ENCODE results near the gene EEF1A1.
"Not testable (repeated sequence)": the region's sequence is repeated elsewhere in the genome, so short reads cannot be mapped to it uniquely, and the experiment has no call there.

Gene EEF1A1

DNA sequence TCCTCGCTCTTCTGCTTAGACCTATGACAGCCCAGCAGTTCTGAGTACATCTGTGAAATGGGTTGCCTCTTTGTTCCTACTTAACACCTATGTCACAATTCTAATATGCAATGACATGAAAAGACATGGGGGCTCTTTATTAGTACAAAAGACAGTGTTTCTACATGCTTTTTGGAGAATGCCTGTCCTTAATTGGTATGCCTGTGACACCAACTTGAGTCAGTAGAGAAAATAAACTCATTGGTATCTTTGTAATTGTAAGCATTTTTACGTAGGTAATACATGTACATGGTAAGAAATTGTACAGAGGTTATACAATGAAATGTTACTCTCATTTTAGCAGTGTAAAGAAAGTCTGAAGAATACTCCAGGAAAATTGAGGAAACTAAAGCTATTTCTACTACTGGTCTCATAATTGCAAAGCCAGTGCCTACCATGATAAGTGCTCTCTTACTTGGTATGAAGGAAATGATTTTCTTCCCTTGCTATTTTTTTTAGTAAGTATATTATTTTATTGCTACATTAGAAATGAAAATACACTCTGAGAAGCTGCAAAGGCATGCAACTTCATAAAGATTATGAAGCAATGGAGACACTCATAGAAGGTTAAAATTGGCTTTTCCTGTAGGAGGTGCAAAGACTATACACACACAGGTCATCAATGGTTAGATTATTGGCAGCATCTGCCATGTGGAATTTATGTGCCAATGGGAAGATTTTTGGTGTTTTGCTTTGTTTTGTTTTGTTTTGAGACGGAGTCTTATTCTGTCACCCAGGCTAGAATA lies 4.9 kb upstream of the EEF1A1 start:
- DNase-seq (ENCODE audit: insufficient read length) (no peak), FAIRE-seq (no peak)
- no peak for TF ChIP-seq POLR2AphosphoS5 (IDR thresholded peaks at IDR 0.05; ENCODE audit: low read depth, low read length)
- TF ChIP-seq TAF1 (IDR thresholded peaks at IDR 0.05; ENCODE audit: borderline replicate concordance, low read depth, low read length), result no peak
- TF ChIP-seq POLR2A (IDR thresholded peaks at IDR 0.05; ENCODE audit: low read depth, low read length), result no peak

GRCh38 chr6:73523434-73524123 lies 2.7 kb upstream of the EEF1A1 start:
- FAIRE-seq, result peak; percentile 69
- peak; percentile 52 for DNase-seq (ENCODE audit: insufficient read length)
- peak; percentile 33; the same call in 1 of the 2 replicates for TF ChIP-seq TAF1 (IDR thresholded peaks at IDR 0.05; ENCODE audit: borderline replicate concordance, low read depth, low read length)
- TF ChIP-seq POLR2AphosphoS5 (IDR thresholded peaks at IDR 0.05; ENCODE audit: low read depth, low read length), result peak; percentile 87
- peak; percentile 90 for TF ChIP-seq POLR2A (IDR thresholded peaks at IDR 0.05; ENCODE audit: low read depth, low read length)

GRCh38 chr6:73521351-73521985 lies 636 bp upstream of the EEF1A1 start:
- DNase-seq (ENCODE audit: insufficient read length), result peak; percentile 23
- 0 out of 2 replicates have a peak, but pooled peaks have one; percentile 46 for TF ChIP-seq TAF1 (IDR thresholded peaks at IDR 0.05; ENCODE audit: borderline replicate concordance, low read depth, low read length)
- TF ChIP-seq POLR2AphosphoS5 (IDR thresholded peaks at IDR 0.05; ENCODE audit: low read depth, low read length), result no peak
- TF ChIP-seq POLR2A (IDR thresholded peaks at IDR 0.05; ENCODE audit: low read depth, low read length), result peak; percentile 69
- no peak for FAIRE-seq

DNA sequence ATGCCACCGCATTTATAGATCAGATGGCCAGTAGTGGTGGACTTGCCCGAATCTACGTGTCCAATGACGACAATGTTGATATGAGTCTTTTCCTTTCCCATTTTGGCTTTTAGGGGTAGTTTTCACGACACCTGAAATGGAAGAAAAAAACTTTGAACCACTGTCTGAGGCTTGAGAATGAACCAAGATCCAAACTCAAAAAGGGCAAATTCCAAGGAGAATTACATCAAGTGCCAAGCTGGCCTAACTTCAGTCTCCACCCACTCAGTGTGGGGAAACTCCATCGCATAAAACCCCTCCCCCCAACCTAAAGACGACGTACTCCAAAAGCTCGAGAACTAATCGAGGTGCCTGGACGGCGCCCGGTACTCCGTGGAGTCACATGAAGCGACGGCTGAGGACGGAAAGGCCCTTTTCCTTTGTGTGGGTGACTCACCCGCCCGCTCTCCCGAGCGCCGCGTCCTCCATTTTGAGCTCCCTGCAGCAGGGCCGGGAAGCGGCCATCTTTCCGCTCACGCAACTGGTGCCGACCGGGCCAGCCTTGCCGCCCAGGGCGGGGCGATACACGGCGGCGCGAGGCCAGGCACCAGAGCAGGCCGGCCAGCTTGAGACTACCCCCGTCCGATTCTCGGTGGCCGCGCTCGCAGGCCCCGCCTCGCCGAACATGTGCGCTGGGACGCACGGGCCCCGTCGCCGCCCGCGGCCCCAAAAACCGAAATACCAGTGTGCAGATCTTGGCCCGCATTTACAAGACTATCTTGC lies 725 bp downstream of the EEF1A1 start:
- DNase-seq (ENCODE audit: insufficient read length), result peak; percentile 31
- no peak for FAIRE-seq
- TF ChIP-seq TAF1 (IDR thresholded peaks at IDR 0.05; ENCODE audit: borderline replicate concordance, low read depth, low read length) (peak; percentile 56; the same call in 1 of the 2 replicates), POLR2AphosphoS5 (IDR thresholded peaks at IDR 0.05; ENCODE audit: low read depth, low read length) (peak; percentile 80), POLR2A (IDR thresholded peaks at IDR 0.05; ENCODE audit: low read depth, low read length) (peak; percentile 79)

- FAIRE-seq; DNase-seq (ENCODE audit: insufficient read length): not testable (repeated sequence)
- peak; percentile 51 for TF ChIP-seq POLR2AphosphoS5 (IDR thresholded peaks at IDR 0.05; ENCODE audit: low read depth, low read length)
Observed at GRCh38 chr6:73518982-73519881, 1.6 kb downstream of the EEF1A1 start.

DNA sequence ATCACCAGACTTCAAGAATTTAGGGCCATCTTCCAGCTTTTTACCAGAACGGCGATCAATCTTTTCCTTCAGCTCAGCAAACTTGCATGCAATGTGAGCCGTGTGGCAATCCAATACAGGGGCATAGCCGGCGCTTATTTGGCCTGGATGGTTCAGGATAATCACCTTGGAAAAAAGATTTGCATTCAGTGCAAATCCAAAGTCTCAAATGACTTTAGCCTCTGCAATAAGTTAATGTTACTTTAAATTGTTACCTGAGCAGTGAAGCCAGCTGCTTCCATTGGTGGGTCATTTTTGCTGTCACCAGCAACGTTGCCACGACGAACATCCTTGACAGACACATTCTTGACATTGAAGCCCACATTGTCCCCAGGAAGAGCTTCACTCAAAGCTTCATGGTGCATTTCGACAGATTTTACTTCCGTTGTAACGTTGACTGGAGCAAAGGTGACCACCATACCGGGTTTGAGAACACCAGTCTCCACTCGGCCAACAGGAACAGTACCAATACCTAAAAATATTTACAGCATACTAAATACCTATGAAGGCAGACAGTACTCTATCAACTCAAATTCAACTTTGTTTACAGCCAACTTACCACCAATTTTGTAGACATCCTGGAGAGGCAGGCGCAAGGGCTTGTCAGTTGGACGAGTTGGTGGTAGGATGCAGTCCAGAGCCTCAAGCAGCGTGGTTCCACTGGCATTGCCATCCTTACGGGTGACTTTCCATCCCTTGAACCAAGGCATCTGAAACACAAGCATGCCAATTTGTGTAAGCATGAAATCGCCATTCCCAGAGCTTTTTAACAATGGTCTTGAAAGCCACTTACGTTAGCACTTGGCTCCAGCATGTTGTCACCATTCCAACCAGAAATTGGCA lies 2.5 kb downstream of the EEF1A1 start:
- FAIRE-seq; DNase-seq (ENCODE audit: insufficient read length): not testable (repeated sequence)
- peak; percentile 77 for TF ChIP-seq POLR2AphosphoS5 (IDR thresholded peaks at IDR 0.05; ENCODE audit: low read depth, low read length)

DNA sequence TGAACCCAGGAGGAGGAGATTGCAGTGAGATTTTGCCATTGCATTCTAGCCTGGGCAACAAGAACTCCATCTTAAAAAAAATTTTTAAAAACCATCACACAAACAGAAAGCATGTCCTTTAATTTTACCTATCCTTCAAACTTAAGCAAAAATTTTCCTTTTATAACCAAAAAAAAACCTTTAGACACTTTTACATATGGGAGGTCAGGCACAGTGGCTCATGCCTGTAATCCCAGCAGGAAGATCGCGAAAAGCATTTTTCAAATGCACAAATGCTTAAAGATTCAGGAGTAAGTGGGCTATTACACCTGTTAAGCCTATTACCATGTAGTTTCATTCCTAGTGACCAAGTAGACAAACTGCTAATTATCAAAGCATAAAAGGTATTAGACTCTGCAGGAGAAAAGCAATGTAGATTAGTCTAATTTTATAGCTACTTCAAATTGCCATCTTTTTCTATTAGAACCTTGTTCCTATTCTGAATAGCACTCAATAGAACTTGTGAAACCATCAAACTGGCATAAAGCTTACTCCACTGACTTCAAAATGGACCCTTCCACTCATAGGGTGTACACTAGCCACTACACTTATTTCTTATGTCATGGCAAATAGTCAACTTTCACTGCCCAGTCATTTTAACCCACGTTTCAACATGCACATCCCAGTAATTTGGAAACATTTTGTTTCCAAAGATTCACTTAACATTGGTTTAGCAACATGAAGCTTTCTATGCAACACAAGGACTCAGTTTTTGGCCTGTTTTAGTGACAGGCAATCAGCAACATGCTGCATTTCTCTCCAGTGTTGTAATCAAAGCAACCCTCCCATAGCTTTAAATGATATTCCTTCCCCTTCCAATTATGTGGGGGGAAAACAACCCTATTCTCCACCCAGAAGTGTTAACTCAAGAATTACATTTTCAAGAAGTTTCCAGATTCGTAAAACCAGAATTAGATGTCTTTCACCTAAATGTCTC lies 4.0 kb downstream of the EEF1A1 start:
- peak; percentile 72 for TF ChIP-seq POLR2A (IDR thresholded peaks at IDR 0.05; ENCODE audit: low read depth, low read length)
- peak; percentile 84 for TF ChIP-seq POLR2AphosphoS5 (IDR thresholded peaks at IDR 0.05; ENCODE audit: low read depth, low read length)
- TF ChIP-seq TAF1 (IDR thresholded peaks at IDR 0.05; ENCODE audit: borderline replicate concordance, low read depth, low read length), result no peak
- FAIRE-seq, result no peak
- no peak for DNase-seq (ENCODE audit: insufficient read length)

DNA sequence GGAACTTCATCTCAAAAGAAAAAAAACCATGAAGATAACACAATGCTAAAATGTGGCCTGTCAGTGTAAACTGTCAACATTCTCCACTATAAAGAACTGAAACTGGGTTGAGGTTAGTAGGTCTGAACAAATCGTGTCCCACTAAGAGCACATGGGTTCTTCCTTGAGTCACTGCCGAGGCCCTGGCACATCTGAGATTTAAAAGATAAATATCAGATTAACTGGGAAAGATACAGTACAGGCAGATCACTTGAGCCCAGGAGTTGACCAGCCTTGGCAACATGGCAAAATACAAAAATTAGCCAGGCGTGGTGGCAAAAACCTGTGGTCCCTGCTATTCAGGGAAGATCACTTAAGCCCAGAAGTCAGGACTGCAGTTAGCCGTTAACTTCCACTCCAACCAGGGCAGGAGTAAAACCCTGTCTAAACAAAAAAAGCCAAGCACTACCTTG lies 5.6 kb downstream of the EEF1A1 start:
- no peak for DNase-seq (ENCODE audit: insufficient read length)
- peak; percentile 61 for FAIRE-seq
- TF ChIP-seq TAF1 (IDR thresholded peaks at IDR 0.05; ENCODE audit: borderline replicate concordance, low read depth, low read length) (no peak), POLR2A (IDR thresholded peaks at IDR 0.05; ENCODE audit: low read depth, low read length) (peak; percentile 84), POLR2AphosphoS5 (IDR thresholded peaks at IDR 0.05; ENCODE audit: low read depth, low read length) (peak; percentile 93)

DNA sequence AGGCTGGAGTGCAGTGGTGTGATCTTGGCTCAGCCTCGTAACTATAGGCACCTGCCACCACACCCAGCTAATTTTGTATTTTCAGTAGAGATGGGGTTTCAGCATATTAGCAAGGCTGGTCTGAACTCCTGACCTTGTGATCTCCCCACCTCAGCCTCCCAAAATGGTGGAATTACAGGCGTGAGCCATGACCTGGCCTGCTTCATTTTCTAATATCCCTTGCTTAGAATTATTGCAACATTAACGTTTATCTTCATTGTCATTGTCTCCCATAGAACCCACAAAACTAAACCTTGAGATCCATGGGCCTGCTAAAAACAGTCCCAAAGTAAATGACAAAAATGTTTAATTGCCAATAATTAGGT lies 6.1 kb downstream of the EEF1A1 start:
- TF ChIP-seq TAF1 (IDR thresholded peaks at IDR 0.05; ENCODE audit: borderline replicate concordance, low read depth, low read length) (no peak), POLR2AphosphoS5 (IDR thresholded peaks at IDR 0.05; ENCODE audit: low read depth, low read length) (no peak), POLR2A (IDR thresholded peaks at IDR 0.05; ENCODE audit: low read depth, low read length) (no peak)
- no peak for FAIRE-seq
- no peak for DNase-seq (ENCODE audit: insufficient read length)
